CD4-positive, alpha-beta T cell treated with Interleukin-15 for 1 hour (primary cell): ENCODE results near the gene LSM14A.
A peak's percentile ranks its signal among the peaks of the same experiment; 100 is the strongest.
"Not testable (repeated sequence)": the region's sequence is repeated elsewhere in the genome, so short reads cannot be mapped to it uniquely, and the experiment has no call there.

ENCODE experiments used
- DNase-seq: peaks from one replicate; pipeline ENCODE4 v3.0.0-alpha.2; 2020

Gene LSM14A

DNA sequence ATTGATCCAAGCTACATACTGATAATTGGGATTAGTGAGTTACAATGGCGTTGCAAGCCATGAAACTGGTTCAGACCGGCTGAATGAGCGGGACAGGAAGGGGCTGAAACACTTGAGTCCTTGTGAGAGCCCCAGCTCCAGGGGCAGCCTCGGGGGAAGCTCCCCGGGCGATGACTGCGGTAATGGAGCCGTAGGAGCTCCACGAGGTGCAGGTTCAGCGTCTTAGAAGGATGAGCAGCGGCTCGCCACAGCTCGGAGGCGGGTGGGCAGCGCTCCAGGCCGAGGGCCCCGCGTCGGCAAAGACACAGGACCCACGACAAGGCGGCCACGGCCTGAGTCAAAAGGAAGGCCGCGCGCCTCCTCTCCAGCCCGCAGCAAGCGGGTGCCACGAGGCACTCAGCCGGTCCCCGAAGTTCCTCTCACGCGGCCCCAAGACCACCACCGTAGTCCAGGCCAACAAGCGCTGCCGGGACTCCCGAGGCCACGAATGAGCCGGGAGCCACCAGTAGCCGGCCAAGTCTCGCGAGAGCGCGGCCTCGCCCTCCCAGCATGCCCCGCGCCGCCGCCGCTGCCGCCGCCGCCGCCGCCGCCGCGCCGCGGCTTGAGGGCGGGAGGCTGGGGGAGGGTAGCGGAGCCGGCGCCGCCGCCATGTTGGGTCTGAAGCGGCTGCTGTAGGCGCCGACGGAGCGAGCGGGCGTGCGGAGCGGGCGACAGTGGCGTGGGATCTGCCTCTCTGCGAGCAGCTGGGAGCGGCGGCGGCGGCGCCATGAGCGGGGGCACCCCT is at the start of gene LSM14A:
Gene LSM14A, plus strand, starts transcription at position 628 of the 784 bp plus-strand sequence. Its CDS starts 139 bp downstream, at position 767.
- peak; percentile 94 for DNase-seq

- DNase-seq = no peak
These were observed 47.5 kb upstream of the LSM14A start for GRCh38 chr19:34124828-34125227.

DNA sequence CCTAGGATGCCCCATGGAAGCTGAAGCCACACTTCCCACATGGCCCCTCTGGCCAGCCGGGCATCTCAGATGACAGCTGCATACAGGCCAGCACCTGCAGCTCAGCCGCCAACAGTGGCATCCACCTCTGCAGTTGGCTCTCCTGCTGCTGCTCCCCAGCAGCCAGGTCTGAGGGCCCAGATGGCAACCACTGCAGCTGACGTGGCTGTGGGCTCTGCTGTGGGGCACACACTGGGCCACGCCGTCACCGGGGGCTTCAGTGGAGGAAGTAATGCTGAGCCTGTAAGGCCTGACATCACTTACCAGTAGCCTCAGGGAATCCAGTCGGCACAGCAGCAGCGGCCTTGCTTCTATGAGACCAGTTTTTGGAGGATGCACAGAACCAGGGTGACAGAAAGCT is 45.3 kb upstream of the LSM14A start:
- DNase-seq = no peak

GRCh38 chr19:34127684-34128189 is 44.6 kb upstream of the LSM14A start:
- no peak for DNase-seq

DNA sequence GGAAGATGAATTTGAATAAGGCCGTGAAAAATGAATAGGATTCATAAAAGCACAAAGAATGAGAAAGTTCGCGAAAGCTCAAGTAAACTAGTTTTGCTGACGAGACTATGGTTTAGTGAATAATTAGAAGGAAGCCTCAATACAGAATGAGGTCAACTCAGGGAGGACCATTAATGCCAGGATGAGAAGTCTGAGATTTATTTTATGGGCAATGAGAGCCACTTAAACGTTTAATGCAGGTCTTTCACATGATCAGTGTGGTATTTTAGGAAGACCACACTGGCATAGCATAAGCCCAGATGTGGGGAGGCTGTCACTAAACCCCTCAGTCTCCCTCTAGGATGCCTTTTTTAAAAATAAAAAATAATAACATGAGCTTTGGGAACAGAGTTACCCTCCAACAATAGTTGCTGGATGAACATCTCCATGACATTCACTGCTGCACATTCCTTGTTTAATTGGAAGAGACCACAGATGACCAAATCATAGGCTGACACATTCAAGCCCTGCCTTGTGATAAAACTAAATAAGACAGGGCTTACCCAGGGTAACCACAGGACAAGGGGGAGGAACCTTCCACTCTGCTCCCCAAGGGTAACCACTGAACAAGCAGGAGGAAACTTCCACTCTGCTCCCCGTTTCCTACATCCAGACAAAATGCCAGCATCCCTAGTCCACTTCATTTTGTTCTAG is 43.6 kb upstream of the LSM14A start:
- no peak for DNase-seq

GRCh38 chr19:34131100-34131499 is 41.2 kb upstream of the LSM14A start:
- no peak for DNase-seq

DNA sequence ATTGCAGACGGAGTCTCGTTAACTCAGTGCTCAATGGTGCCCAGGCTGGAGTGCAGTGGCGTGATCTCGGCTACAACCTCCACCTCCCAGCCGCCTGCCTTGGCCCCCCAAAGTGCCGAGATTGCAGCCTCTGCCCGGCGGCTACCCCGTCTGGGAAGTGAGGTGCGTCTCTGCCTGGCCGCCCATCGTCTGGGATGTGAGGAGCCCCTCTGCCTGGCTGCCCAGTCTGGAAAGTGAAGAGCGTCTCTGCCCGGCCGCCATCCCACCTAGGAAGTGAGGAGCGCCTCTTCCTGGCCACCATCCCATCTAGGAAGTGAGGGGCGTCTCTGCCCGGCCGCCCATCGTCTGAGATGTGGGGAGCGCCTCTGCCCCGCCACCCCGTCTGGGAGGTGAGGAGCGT is 40.2 kb upstream of the LSM14A start:
- not testable (repeated sequence) for DNase-seq

DNA sequence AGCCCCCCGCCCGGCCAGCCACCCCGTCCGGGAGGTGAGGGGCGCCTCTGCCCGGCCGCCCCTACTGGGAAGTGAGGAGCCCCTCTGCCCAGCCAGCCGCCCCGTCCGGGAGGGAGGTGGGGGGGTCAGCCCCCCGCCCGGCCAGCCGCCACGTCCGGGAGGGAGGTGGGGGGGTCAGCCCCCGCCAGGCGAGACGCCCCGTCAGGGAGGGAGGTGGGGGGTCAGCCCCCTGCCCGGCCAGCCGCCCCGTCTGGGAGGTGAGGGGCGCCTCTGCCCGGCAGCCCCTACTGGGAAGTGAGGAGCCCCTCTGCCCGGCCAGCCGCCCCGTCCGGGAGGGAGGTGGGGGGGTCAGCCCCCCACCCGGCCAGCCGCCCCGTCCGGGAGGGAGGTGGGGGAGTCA is 39.6 kb upstream of the LSM14A start:
- DNase-seq = not testable (repeated sequence)

DNA sequence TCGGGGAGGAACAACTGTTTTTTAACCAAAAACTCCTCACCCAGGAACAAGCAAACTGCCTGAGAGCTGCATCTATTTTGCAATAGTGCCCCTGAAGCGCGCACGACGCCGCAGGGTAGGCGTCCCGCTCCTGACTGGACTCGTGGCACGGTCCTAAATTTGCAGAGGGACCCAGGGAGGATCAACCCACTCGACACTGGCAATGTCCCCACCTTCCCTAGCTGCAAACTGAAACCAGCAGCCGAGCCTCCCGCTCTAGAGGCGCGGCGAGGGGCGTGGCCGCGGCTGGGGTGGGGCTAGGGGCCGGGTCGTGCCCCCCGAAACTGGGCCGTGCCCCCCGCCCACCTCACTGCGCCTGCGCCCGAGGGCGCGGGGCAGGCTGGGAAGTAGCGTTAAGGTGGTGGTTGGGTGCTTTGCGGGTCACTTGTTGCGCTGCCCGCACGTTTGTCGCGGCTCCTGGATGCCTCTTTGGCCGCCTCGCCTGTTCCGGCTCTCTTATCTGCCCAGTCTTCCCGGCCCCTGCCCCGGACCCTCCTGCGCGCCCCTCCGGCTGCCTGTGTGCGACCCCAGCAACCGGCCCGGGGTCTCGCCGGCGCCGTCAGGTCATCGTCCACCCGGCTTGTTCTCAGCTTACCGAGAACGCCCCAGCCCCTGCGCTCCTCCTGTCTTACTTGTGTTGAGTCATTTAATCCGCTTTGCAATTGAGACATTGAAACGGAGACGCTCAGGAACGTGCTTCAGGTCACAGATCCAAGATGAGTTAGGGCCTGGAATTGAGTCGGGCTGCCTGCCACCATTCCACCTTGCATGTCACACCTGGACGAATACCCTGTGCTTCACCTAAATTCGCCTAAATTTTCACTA is 37.9 kb upstream of the LSM14A start:
- DNase-seq = peak; percentile 91

GRCh38 chr19:34135054-34135800 is 37.1 kb upstream of the LSM14A start:
- DNase-seq = no peak

DNA sequence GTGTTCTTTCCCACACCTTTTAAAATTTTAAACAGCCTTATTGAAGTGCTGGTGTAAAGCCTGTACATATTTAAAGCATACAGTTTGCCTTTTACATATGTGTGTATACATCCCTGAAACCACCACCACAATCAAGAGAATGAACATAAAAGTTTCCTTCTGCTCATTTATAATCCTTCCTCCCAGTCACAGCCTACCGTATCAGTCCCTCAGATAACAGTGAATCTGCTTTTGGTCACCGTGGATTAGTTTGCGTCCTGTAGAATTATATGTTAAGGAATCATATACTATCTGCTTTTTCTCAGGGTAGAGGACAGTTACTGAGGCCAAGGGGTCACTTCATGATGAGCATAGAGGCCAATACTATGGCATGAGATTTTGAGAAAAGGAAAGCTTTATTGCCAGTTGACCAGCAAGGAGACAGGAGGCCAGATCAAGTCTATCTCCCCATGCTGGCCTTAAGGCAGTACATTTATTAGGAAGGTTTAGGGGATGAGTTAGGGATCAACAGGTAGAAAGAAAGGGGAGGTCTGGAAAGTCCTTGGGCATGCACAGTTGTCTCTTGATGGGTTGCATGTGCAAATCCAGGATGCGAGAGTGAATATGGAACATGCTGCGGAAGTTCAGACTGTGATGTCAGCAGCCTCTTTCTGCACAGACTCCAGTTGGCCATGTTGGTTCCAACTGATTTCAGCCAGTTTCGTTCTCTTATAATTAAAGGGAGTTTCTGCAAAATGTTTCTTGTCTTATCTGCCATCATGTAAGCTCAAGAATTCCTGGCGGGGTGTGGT is 36.3 kb upstream of the LSM14A start:
- DNase-seq = no peak

GRCh38 chr19:34141025-34141424 is 31.3 kb upstream of the LSM14A start:
- DNase-seq = no peak

GRCh38 chr19:34142440-34142839 is 29.9 kb upstream of the LSM14A start:
- no peak for DNase-seq

- DNase-seq = peak; percentile 40
These were observed 26.5 kb upstream of the LSM14A start for GRCh38 chr19:34145741-34146202.

DNA sequence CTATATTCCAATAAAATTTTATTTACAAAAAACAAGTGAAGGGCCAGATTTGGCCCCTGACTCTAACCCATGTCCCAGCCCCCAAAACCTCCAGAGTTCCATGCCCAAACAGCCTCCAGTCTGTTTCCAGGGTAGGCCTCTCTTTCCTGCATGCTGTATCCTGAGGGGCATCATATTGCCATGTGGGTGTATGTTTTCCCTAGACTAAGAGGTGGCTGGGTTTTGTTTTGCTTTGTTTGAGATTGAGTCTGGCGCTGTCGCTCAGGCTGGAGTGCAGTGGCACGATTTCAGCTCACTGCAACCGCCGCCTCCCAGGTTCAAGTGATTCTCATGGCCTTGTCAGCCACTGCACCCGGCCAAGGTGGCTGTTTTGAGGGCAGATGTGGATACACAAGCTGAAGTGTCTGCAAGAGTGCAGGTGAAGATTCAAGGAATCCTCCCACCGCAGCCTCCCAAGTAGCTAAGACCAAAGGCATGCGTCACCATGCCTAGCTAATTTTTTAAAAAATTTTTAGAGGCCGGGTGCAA is 23.6 kb upstream of the LSM14A start:
- DNase-seq = no peak

- no peak for DNase-seq
These were observed 22.4 kb upstream of the LSM14A start for GRCh38 chr19:34149873-34150272.

DNA sequence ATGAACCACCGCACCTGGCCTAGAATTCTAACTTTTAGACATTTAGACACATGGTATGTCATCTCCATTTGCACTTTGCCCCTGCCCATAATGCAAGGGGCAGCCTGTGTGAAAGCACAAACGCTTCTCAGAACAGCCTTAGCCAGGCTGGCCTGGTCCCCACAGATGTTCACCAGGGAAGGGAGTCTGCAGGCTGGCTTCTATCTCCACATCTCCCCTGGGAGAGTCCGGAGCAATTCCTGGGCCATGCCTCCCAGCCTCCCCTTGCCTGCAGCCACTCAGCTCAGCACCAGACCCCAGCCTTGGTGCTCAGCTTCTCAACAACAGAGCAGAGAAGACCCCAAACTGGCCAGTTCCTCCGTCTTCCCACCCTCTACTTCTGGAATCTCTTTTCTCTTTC is 21.7 kb upstream of the LSM14A start:
- DNase-seq = no peak

DNA sequence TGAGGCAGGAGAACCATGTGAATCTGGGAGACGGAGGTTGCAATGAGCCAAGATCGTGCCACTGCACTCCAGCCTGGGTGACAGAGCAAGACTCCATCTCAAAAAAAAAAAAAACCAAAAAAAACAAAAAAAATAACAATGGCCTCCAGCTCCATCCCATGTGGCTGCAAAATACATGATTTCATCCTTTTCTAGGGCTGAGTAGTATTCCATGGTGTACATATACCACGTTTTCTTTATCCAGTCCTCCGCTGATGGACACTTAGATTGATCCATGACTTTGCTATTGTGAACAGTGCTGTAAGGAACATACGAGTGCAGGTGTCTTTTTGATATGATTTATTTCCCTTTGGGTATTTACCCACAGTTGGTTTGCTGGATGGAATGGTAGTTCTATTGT is 20.9 kb upstream of the LSM14A start:
- DNase-seq = no peak

GRCh38 chr19:34154401-34154800 is 17.9 kb upstream of the LSM14A start:
- DNase-seq = no peak

GRCh38 chr19:34155686-34156085 is 16.6 kb upstream of the LSM14A start:
- no peak for DNase-seq

DNA sequence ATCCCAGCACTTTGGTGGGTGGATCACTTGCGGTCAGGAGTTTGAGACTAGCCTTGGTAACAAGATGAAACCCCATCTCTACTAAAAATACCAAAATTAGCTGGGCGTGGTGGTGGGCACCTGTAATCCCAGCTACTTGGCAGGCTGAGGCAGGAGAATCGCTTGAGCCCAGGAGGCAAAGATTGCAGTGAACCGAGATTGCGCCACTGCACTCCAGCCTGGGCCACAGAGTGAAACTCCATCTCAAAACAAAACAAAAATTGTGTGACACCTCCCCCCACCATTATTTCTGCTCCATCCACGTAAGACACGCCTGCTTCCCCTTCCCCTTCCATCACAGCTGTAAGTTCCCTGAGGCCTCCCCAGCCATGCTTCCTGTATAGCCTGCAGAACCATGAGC is 13.3 kb upstream of the LSM14A start:
- DNase-seq = not testable (repeated sequence)
